ENCODE measurements around the gene SIRPA. TPM values are rescaled to one million over a fixed set of nuclear protein-coding genes. Genes with fewer than 3 reads are reported as not detected.

The SIRPA gene
- total and polyA plus RNA-seq, 2 of the 8 experiments (the other 6 are each of a cell fraction or from before 2014, with no cell fraction given), result 3.9 to 4.3 TPM

- CTCF ChIA-PET (ENCODE audit: partially characterized antibody), result no interaction called here
- H3K36me3 ChIP-seq (ENCODE audit: control insufficient read depth in 2 of 4, insufficient read depth in 4 of 4, low read length in 3 of 4), result no peaks in the 10 kb centered on the region
Observed at GRCh38 chr20:1937316-1937976, 42.2 kb downstream of the SIRPA start.

More at GRCh38 chr20:1937316-1937976, 42.2 kb downstream of the SIRPA start:
- Histone ChIP-seq H2AK5ac (ENCODE audit: low read depth, low read length) (no peak overlapping the region), H2BK5ac (ENCODE audit: low read depth, low read length) (no peak overlapping the region), H3K27ac (ENCODE audit: low read depth, low read length) (no peak overlapping the region), H3K56ac (replicated peaks; ENCODE audit: insufficient read length, low read depth, low read length) (no peak overlapping the region), H4K8ac (ENCODE audit: extremely low read depth, insufficient read depth, low read length) (no peak overlapping the region), H2BK15ac (ENCODE audit: low read length) (no peak overlapping the region), H3K4me3 (ENCODE audit: extremely low read depth in 1 of 4, insufficient read depth in 2 of 4, low read depth in 3 of 4, low read length in 4 of 4) (no peak overlapping the region), H3K23ac (ENCODE audit: insufficient read length) (no peak overlapping the region), H2AFZ (ENCODE audit: low read length) (no peak overlapping the region), H3K9ac (replicated peaks in 1 of 4; ENCODE audit: extremely low read depth in 1 of 4, low read depth in 3 of 4, low read length in 3 of 4) (no peak overlapping the region), H3K18ac (ENCODE audit: extremely low read depth, low read length) (no peak overlapping the region), H2BK20ac (ENCODE audit: low read length) (no peak overlapping the region), H4K91ac (replicated peaks; ENCODE audit: insufficient read length, low read length) (no peak overlapping the region), H3K4ac (replicated peaks; ENCODE audit: insufficient read length, low read depth, low read length) (no peak overlapping the region), H3K27me3 (replicated peaks in 1 of 4; ENCODE audit: control insufficient read depth in 3 of 4, extremely low read depth in 1 of 4, insufficient read depth in 3 of 4, low read length in 3 of 4) (no peaks in the 10 kb centered on the region), H3K4me2 (ENCODE audit: insufficient read depth in 1 of 2, low read depth in 2 of 2, low read length in 2 of 2) (no peak overlapping the region), H3K9me3 (ENCODE audit: insufficient read depth in 2 of 2, low read depth in 1 of 2, low read length in 1 of 2) (no peaks in the 10 kb centered on the region), H2BK12ac (ENCODE audit: low read depth, low read length) (no peak overlapping the region), H3K79me2 (ENCODE audit: control insufficient read depth in 1 of 2, insufficient read depth in 2 of 2, low read length in 2 of 2) (no peaks in the 10 kb centered on the region), H3K4me1 (replicated peaks in 1 of 4; ENCODE audit: control insufficient read depth in 3 of 4, insufficient read depth in 4 of 4, low read length in 3 of 4) (no peaks in the 10 kb centered on the region; a peak in 1 of 7 replicates), H2BK120ac (replicated peaks; ENCODE audit: low read depth, low read length) (no peak overlapping the region), H4K5ac (ENCODE audit: insufficient read length, low read depth, low read length) (no peak overlapping the region), H3K79me1 (ENCODE audit: low read depth, low read length) (no peaks in the 10 kb centered on the region), H3K23me2 (ENCODE audit: low read depth, low read length) (no peaks in the 10 kb centered on the region), H3K14ac (ENCODE audit: insufficient read length) (no peak overlapping the region), H4K20me1 (replicated peaks in 1 of 2; ENCODE audit: control insufficient read depth in 1 of 2, insufficient read depth in 2 of 2, low read length in 2 of 2) (no peaks in the 10 kb centered on the region)
- FAIRE-seq (no peak), DNase-seq (ENCODE audit: low read depth in 1 of 2, low spot score in 2 of 2) (no peak)
- POLR2A ChIA-PET (ENCODE audit: partially characterized antibody), result no interaction called here
- TF ChIP-seq SP4 (IDR thresholded peaks at IDR 0.05; ENCODE audit: low read length) (no peak), ATF3 (IDR thresholded peaks at IDR 0.05; ENCODE audit: insufficient read depth, low read depth, low read length) (no peak), GABPA (IDR thresholded peaks at IDR 0.05; ENCODE audit: borderline replicate concordance, insufficient read depth, low read length) (no peak), POLR2A (IDR thresholded peaks at IDR 0.05; ENCODE audit: control extremely low read depth in 1 of 2, low read depth in 2 of 2, low read length in 2 of 2) (no peak), MAX (IDR thresholded peaks at IDR 0.05) (no peak), USF2 (IDR thresholded peaks at IDR 0.05; ENCODE audit: low read length) (no peak), ASH2L (IDR thresholded peaks at IDR 0.05; ENCODE audit: low read length) (no peak), SP1 (IDR thresholded peaks at IDR 0.05; ENCODE audit: low read depth, low read length) (no peak), GTF2F1 (IDR thresholded peaks at IDR 0.05; ENCODE audit: borderline replicate concordance, low read depth, low read length) (no peak)
- WGBS, 2 experiments (ENCODE audit: extremely low coverage in 1 of 2, insufficient coverage in 1 of 2, insufficient read length in 1 of 2, insufficient replicate concordance in 2 of 2, low coverage in 1 of 2, low lambda C conversion rate in 2 of 2, missing lambda C conversion rate in 1 of 2), result 98% methylated on average over 12 of the region's 25 CpGs; no CpG with 5 or more reads in 1 of the 2 experiments
